Tibial artery (tissue), 4 donors: ENCODE results near the gene TFEB.

Source experiments
- DNase-seq, 2 donors: peaks; one replicate each; pipeline ENCODE4 v3.0.0-alpha.2; 2019
- H3K27ac ChIP-seq, 2 donors: fragments of 200-600 bp; sonication (generic) in 1 of 2; 1 replicate in 1 of 2; 2 replicates in 1 of 2; pipeline ENCODE4 v1.5.1; 2018 to 2019; ENCODE audit warnings: mild to moderate bottlenecking in 1 of 2
- H3K27me3 ChIP-seq, 2 donors: fragments of 200-600 bp; sonication (generic) in 1 of 2; one replicate each; pipeline versions ENCODE4 v1.5.1 to v1.6.0; 2016 to 2019
- H3K36me3 ChIP-seq, 3 donors: fragments of 200-600 bp; sonication (generic) in 2 of 3; one replicate each; pipeline ENCODE4 v1.5.1; 2016 to 2019; ENCODE audit warnings: mild to moderate bottlenecking in 2 of 3
- H3K4me1 ChIP-seq, 4 donors: fragments of 200-600 bp; sonication (generic) in 2 of 4; 1 replicate in 3 of 4; 2 replicates in 1 of 4; pipeline ENCODE4 v1.5.1; 2016 to 2019
- H3K4me3 ChIP-seq, 2 donors: fragments of 200-600 bp; sonication (generic) in 1 of 2; 1 replicate in 1 of 2; 2 replicates in 1 of 2; pipeline ENCODE4 v1.5.1; 2018 to 2019; ENCODE audit warnings: mild to moderate bottlenecking in 2 of 2
- H3K9me3 ChIP-seq, 3 donors: fragments of 200-600 bp; sonication (generic) in 1 of 3; one replicate each; pipeline ENCODE4 v1.5.1; 2016 to 2019
- intact Hi-C: fragments of 100-400 bp; cut with DNase I; formaldehyde crosslinking; loops from one replicate; pipeline ENCODE4 v1.15.0; 2023; ENCODE audit warnings: low total_unique reads
- TF ChIP-seq, protein P1 (sequence below), 2 experiments: fragments of 200-600 bp in 1 of 2; fragments of 450-650 bp in 1 of 2; IDR thresholded peaks; one replicate each; pipeline ENCODE4 v1.5.1; 2017 to 2019; ENCODE audit warnings: antibody characterized with exemption in 2 of 2, mild to moderate bottlenecking in 1 of 2, moderate library complexity in 1 of 2

Gene TFEB

DNA sequence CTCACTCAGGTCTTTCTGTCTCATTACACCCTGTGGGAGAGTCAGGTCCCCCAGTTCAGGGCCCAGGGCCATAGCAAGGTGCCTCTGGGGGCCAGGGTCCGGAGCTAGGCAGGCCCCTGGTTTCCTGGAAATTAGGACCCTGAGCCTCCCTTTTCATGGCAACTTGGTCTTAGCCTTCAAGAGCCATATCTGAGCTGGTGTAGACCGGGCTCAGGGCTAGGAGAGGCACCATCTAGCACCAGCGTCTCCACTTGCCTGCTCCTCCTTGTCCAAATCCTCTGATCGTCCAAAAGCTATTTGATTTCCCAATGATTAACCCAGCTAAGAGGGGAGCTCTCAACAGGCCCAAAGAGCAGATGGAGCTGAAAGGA is 91.5 kb downstream of the TFEB start:
- Histone ChIP-seq H3K4me1 (peaks cover 0 to 16% (median 4%) of the 10 kb centered on the region in 4 donors), H3K27me3 (peaks cover 0 to 51% of the 10 kb centered on the region in 2 donors), H3K4me3 (no peak overlapping the region), H3K36me3 (peaks cover 0 to 6% (median 0%) of the 10 kb centered on the region in 3 donors), H3K9me3 (no peaks in the 10 kb centered on the region), H3K27ac (no peak overlapping the region)
- peak in 1 of 2 donors; percentile 21 for DNase-seq
- intact Hi-C loops: no loop called here
- TF ChIP-seq, protein P1, sequence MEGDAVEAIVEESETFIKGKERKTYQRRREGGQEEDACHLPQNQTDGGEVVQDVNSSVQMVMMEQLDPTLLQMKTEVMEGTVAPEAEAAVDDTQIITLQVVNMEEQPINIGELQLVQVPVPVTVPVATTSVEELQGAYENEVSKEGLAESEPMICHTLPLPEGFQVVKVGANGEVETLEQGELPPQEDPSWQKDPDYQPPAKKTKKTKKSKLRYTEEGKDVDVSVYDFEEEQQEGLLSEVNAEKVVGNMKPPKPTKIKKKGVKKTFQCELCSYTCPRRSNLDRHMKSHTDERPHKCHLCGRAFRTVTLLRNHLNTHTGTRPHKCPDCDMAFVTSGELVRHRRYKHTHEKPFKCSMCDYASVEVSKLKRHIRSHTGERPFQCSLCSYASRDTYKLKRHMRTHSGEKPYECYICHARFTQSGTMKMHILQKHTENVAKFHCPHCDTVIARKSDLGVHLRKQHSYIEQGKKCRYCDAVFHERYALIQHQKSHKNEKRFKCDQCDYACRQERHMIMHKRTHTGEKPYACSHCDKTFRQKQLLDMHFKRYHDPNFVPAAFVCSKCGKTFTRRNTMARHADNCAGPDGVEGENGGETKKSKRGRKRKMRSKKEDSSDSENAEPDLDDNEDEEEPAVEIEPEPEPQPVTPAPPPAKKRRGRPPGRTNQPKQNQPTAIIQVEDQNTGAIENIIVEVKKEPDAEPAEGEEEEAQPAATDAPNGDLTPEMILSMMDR (IDR thresholded peaks at IDR 0.05): no peak

DNA sequence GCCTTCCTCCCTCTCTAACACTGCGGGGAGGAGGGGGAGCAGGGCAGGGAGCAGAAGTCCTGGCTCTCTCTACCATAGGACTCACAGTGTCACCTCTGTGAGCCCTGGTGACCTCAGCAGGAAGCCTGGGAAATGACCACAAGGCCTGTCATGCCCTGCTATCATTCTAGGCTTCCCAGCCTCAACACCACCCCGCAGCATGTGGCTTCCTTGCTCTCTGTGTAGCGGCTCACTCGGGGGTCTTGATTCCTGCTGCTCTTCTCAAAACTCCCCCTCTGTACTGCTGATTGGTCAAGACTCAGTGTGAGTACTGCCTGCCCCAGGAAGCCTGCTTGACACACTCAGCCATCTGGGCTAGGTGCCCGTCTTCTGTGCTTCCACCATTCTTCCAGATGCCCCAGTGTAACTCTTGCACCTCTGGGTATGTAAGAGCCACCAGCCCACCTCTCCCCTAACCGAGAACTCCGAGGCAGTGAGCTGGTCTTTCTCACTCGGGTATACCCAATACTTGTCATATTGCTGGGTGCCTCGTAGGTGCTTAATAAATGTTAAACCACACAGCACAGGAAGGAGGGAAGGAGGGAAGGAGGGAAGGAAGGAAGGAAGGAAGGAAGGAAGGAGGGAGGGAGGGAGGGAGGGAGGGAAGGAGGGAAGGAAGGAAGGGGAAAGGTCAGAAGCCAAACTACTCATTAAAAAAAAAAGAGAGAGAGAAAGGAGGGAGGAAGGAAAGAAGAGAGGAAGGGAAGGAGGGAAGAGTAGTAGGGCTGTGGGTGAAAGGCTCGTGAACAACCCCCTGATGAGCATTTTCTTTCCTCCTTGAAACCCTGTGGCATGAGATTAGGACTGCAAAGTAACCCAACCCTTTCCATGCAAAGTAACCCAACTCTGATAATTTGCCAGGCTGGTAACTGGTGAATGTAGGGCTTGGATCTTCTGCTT is 92.2 kb downstream of the TFEB start:
- peaks cover 0 to 51% of the 10 kb centered on the region in 2 donors for H3K27me3 ChIP-seq
- H3K9me3 ChIP-seq: no peaks in the 10 kb centered on the region
- peak in 1 of 2 donors; percentile 15 for DNase-seq
- H3K4me3 ChIP-seq: no peak overlapping the region
- H3K27ac ChIP-seq: no peak overlapping the region
- peaks cover 0 to 22% (median 10%) of the 10 kb centered on the region in 4 donors for H3K4me1 ChIP-seq
- peaks cover 0 to 6% (median 0%) of the 10 kb centered on the region in 3 donors for H3K36me3 ChIP-seq
- intact Hi-C loops: no loop called here
- TF ChIP-seq, protein P1 (IDR thresholded peaks at IDR 0.05): no peak

DNA sequence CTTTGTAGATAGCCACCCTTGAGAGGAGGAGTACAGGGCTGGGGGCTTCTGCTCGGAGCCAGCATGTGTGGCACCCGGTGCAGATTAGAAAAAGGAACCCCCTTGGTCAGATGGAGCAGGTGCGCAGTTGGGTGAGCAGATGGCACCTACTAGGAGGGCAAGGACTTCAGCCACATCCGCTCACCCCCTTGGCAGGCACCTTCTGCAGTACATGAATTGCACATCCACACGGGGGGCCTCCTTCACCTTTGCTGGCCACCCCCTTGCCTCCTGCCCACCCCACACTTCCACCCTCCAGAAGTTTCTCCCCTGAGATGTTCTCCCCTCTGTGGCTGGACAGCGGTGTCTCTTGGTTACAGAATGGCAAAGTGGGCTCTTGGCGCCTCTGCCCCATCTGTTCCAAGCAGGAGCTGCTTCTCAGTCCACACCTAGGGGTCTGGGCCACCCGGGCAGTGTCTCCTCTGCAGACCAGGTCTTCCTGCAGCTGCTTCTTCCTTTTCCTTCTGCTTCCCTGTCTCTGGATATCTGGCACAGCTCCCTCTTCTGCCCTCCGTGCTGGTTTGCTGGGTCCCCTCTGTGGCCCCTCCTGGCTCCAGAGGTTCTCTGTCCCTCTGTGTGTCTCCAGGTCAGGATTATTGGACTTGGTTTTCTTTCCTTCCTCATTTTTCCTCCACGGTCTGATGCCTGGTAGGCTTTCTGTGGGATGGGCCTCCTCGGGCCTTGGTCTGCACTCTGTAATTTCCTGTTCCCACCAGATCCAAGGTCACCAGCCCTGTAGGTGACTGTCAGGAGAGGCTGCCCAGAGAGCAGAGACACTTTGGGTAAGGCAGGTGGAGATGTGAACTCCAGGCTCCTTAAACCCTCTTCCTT is 93.1 kb downstream of the TFEB start:
- no peak for DNase-seq
- no peak overlapping the region for H3K27ac ChIP-seq
- H3K36me3 ChIP-seq: peaks cover 0 to 6% (median 0%) of the 10 kb centered on the region in 3 donors
- TF ChIP-seq, protein P1 (IDR thresholded peaks at IDR 0.05): no peak
- intact Hi-C loops: no loop called here
- peaks cover 0 to 31% (median 19%) of the 10 kb centered on the region in 4 donors for H3K4me1 ChIP-seq
- H3K4me3 ChIP-seq: no peak overlapping the region
- H3K9me3 ChIP-seq: no peaks in the 10 kb centered on the region
- peaks cover 4 to 56% of the 10 kb centered on the region in 2 donors for H3K27me3 ChIP-seq

DNA sequence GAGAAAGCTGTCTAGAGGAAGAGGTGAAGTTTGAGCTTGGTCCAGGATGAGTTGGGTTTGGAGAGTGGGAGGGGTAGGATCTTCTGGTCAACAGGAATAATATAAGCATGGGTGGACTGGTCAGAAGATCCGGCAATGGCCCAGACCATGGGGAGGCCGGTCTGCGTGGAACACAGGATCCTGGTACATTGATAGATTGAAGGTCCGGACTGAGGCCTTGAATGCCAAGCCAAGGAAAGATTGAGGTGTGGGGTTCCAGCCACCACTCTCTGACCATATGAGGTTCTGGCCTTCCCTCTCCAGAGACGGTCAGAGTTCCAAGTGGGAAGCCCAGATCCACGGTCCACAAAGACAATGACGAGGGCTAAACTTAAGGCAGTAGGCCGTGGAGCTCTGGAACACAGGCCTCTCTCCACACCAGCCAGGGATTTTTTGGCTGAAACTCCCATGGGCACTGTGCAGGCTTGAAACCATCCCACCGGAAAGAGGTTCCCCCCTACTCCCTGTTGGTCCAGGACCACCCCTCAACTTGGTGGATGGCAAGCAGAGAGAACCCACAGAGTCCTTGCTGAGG is 94.0 kb downstream of the TFEB start:
- H3K9me3 ChIP-seq: no peaks in the 10 kb centered on the region
- DNase-seq: no peak
- no peaks in the 10 kb centered on the region for H3K36me3 ChIP-seq
- intact Hi-C loops: no loop called here
- H3K27me3 ChIP-seq: peaks cover 5 to 58% of the 10 kb centered on the region in 2 donors
- no peak overlapping the region for H3K27ac ChIP-seq
- TF ChIP-seq, protein P1 (IDR thresholded peaks at IDR 0.05): no peak
- peaks cover 0 to 38% (median 25%) of the 10 kb centered on the region in 4 donors for H3K4me1 ChIP-seq
- no peak overlapping the region for H3K4me3 ChIP-seq

DNA sequence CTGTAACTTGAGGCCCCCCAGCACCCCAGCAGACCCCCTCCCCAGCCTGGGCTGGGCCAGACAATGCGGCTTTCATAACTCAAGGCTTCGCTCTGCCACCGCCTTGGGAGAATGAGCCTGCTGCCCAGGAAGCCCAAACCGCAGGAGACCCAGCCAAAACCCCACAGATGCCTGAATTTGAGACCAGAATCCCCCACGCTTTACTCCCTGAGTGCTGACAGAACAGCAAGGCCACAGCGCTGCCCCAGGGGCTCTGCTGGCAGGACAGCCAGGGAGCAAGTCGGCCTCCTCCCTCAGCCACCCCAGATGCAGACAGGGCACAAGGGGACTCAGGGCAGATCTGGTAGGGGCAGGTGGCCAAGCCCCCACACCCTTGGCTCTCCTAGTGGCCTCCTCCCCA is 95.0 kb downstream of the TFEB start:
- TF ChIP-seq, protein P1 (IDR thresholded peaks at IDR 0.05): no peak
- H3K36me3 ChIP-seq: no peaks in the 10 kb centered on the region
- DNase-seq: no peak
- no peak overlapping the region for H3K27ac ChIP-seq
- H3K4me3 ChIP-seq: no peak overlapping the region
- intact Hi-C loops: no loop called here
- no peaks in the 10 kb centered on the region for H3K9me3 ChIP-seq
- peaks cover 5 to 58% of the 10 kb centered on the region in 2 donors for H3K27me3 ChIP-seq
- H3K4me1 ChIP-seq: peaks cover 0 to 38% (median 25%) of the 10 kb centered on the region in 4 donors
